Urothelium cell line (cell line): ENCODE results near the gene PYGO1.

Experiments used
- DNase-seq: peaks from one replicate; pipeline ENCODE4 v3.0.0; 2011; ENCODE audit warnings: low spot score, mixed read lengths
- FAIRE-seq: peaks from 2 replicates; lab custom pipeline; 2011; peaks lifted over from hg19 to GRCh38; lab: Jason Lieb, UNC

Gene PYGO1

GRCh38 chr15:55574096-55574495, 14.0 kb downstream of the PYGO1 start:
- DNase-seq (no peak), FAIRE-seq (no peak)

GRCh38 chr15:55573224-55573623, 14.9 kb downstream of the PYGO1 start:
- no peak for FAIRE-seq
- no peak for DNase-seq

GRCh38 chr15:55564347-55565145, 23.6 kb downstream of the PYGO1 start:
- FAIRE-seq (no peak), DNase-seq (no peak)

- DNase-seq (no peak), FAIRE-seq (no peak)
Measured at GRCh38 chr15:55562601-55563000, 25.5 kb downstream of the PYGO1 start.

GRCh38 chr15:55555089-55555488, 33.1 kb downstream of the PYGO1 start:
- no peak for FAIRE-seq

GRCh38 chr15:55552926-55553325, 35.2 kb downstream of the PYGO1 start:
- FAIRE-seq (no peak), DNase-seq (no peak)

More at GRCh38 chr15:55555089-55555488, 33.1 kb downstream of the PYGO1 start:
- no peak for DNase-seq

GRCh38 chr15:55552451-55552850, 35.7 kb downstream of the PYGO1 start:
- DNase-seq (no peak), FAIRE-seq (no peak)

- FAIRE-seq (no peak), DNase-seq (no peak)
Measured at GRCh38 chr15:55549305-55549704, 38.8 kb downstream of the PYGO1 start.

GRCh38 chr15:55546718-55547117, 41.4 kb downstream of the PYGO1 start:
- no peak for FAIRE-seq
- DNase-seq = no peak

GRCh38 chr15:55535436-55535835, 52.7 kb downstream of the PYGO1 start:
- FAIRE-seq (no peak), DNase-seq (no peak)

- DNase-seq (no peak), FAIRE-seq (no peak)
Measured at GRCh38 chr15:55532944-55533343, 55.2 kb downstream of the PYGO1 start.

- DNase-seq = peak; percentile 8
- no peak for FAIRE-seq
Measured at GRCh38 chr15:55530861-55531313, 57.3 kb downstream of the PYGO1 start.

GRCh38 chr15:55528812-55529211, 59.3 kb downstream of the PYGO1 start:
- DNase-seq (no peak), FAIRE-seq (no peak)

GRCh38 chr15:55527150-55527549, 61.0 kb downstream of the PYGO1 start:
- DNase-seq = no peak
- no peak for FAIRE-seq

- FAIRE-seq (no peak), DNase-seq (peak; percentile 25)
Measured at GRCh38 chr15:55526559-55527036, 61.5 kb downstream of the PYGO1 start.

GRCh38 chr15:55522742-55523450, 65.2 kb downstream of the PYGO1 start:
- DNase-seq = no peak
- FAIRE-seq = no peak

- no peak for DNase-seq
- no peak for FAIRE-seq
Measured at GRCh38 chr15:55518641-55519040, 69.5 kb downstream of the PYGO1 start.

- DNase-seq = no peak
Measured at GRCh38 chr15:55518009-55518408, 70.1 kb downstream of the PYGO1 start.

GRCh38 chr15:55515991-55516776, 72.0 kb downstream of the PYGO1 start:
- DNase-seq (no peak), FAIRE-seq (no peak)

More at GRCh38 chr15:55518009-55518408, 70.1 kb downstream of the PYGO1 start:
- no peak for FAIRE-seq

- no peak for DNase-seq
- FAIRE-seq = no peak
Measured at GRCh38 chr15:55515491-55515890, 72.7 kb downstream of the PYGO1 start.

- DNase-seq = no peak
- FAIRE-seq = no peak
Measured at GRCh38 chr15:55514414-55514850, 73.7 kb downstream of the PYGO1 start.
